Activated CD4-positive, alpha-beta T cell treated with anti-CD3 and anti-CD28 coated beads, Interleukin-2, amount 50 U/mL, for 1 hour (primary cell): ENCODE measurements around the gene MPG.
"Not testable (repeated sequence)": the region's sequence is repeated elsewhere in the genome, so short reads cannot be mapped to it uniquely, and the experiment has no call there.

ENCODE experiments used
- DNase-seq: peaks from one replicate; pipeline ENCODE4 v3.0.0-alpha.2; 2020

The MPG gene

DNA sequence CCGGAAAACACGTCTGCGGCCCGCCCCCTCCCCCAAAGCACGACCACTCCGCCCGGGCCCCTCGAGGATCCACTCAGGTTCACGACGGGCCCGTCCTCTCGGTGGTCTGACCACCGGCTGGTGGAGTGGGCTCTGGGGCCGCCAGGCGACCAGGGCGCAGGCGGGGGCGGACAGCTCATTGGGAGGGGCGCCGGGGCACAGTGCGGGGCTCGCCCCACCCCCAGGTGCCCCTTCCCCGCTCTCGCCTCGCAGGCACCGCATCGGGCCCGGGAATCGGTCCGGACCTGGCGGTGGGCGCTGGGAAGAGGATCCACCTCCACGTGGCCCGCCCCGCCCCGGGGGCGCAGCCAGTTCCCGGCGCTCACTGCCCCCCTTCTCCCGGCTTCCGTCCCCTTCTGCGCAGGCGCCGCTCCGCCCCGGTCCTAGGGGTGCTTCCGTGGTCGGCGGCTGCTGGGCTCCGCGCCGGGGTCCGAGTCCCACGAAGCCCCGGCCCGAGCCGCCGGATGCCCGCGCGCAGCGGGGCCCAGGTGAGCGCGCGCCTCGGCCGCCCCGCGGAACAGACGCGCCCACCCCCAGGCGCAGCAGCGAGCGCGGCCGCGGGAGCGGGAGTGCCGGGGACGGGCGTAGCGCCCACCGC lies at the start of gene MPG:
TSS of gene MPG (plus strand) at position 419 of the 637 bp plus-strand sequence. CDS start at position 504, 85 bp downstream.
- DNase-seq: peak; percentile 77

GRCh38 chr16:30627-31026 lies 47.4 kb upstream of the MPG start:
- not testable (repeated sequence) for DNase-seq

GRCh38 chr16:33154-33876 lies 44.7 kb upstream of the MPG start:
- DNase-seq: not testable (repeated sequence)

DNA sequence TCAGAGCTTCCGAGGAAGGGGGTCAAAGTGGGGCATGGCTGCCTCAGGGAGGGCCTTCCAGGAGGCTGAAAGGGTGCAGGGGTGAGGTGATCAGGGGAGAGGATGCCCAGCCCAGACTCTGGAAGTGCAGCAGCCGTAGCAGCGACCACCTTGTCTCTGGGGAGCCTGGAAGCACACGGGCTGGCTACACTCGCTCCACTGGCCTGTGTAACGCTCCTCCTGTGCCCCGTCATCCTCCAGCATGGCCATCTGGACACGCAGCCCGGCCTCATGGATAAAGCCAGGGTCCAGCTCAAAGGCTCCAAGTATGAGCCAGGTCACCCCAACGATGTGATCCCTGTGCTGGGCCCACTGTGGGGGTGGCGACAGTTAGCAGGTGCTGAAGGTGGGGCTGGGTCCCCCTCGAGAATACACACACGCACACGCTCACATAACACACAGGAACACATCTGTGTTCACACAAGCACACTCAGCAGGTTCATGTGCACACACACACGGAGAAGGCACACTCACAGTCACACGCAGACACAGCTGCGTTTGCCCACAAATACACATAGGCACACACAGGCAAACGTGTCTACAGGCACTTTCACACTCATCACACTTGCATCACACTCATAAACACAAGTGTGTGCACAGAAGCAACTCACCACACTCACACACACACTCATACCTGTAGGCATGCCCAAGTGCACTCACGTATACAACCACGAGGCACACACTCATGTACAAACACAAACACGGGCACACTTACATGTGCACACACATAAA lies 44.0 kb upstream of the MPG start:
- no peak for DNase-seq

- no peak for DNase-seq
These were observed 43.4 kb upstream of the MPG start for GRCh38 chr16:34648-34987.

- no peak for DNase-seq
These were observed 42.9 kb upstream of the MPG start for GRCh38 chr16:35011-35677.

DNA sequence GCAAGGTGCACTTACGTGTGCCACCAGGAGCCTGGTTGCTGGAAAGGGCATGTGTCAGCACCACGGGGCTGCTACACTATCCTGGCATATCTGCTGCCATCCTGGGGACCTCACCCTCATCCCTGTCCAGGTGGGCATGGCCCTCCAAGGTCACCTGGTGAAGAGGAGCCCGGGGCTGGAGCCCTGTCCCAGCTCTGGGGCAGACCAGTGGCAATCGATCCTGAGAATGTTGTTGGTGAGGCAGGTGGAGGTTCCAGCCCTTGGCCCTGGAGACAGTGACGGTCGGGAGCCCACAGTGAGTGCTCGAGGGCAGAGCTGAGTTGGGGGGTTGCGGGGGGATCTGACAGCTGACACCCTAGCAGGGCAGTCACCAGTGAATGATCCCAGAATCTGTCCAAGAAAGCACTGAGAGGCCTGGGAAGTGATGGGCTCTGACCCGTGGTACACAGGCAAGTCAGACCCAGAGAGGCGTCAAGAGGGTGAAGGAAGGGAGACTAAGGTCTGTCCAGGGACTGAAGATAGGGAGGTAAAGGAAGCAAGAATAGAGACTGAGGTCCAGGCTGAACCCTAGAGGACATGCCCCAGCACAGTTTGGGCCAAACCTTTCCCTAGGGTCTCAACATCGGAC lies 42.2 kb upstream of the MPG start:
- DNase-seq: no peak

GRCh38 chr16:36336-36984 lies 41.6 kb upstream of the MPG start:
- no peak for DNase-seq

- DNase-seq: no peak
These were observed 40.5 kb upstream of the MPG start for GRCh38 chr16:37511-37910.

DNA sequence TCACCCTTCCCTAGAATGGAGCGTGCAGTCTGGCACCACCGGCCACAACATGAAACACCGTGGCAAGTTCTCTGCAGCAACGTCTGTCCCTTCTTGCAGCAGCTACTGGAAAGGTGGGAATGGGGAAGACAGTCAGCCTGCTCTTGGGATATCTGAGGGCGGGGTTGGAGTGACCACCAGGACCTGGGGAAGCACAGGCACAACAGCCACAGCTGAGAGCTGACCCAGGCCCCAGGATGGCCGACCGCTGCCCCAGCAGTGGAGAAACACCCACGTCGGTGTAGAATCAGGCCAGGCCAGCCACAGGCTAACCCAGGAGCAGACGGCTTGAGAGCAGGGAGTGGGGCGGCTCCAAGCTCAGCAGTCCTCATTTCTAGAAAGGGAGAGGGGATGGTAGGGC lies 39.8 kb upstream of the MPG start:
- DNase-seq: not testable (repeated sequence)

GRCh38 chr16:38941-39892 lies 38.8 kb upstream of the MPG start:
- peak; percentile 32 for DNase-seq

- no peak for DNase-seq
These were observed 36.5 kb upstream of the MPG start for GRCh38 chr16:41439-42068.

- no peak for DNase-seq
These were observed 36.0 kb upstream of the MPG start for GRCh38 chr16:42069-42457.

DNA sequence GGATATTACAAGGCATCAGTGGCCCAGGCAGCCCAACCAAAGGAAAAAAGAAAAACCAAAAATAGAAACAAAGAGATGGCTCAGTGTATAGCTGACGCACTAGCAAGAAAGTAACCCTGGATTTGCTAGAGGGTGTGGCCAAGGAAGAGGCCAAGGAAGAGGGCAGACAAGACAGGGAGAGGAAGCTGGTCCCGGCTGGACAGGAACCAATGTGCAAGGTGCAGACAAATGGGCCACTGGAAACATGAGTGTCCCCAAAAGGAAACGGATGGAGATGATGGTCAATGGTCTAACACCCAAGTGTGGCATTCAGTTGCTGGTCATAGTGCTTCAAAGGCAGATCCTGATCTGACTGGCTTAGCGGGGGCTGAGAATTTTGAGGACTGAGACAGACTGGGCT lies 35.3 kb upstream of the MPG start:
- no peak for DNase-seq

DNA sequence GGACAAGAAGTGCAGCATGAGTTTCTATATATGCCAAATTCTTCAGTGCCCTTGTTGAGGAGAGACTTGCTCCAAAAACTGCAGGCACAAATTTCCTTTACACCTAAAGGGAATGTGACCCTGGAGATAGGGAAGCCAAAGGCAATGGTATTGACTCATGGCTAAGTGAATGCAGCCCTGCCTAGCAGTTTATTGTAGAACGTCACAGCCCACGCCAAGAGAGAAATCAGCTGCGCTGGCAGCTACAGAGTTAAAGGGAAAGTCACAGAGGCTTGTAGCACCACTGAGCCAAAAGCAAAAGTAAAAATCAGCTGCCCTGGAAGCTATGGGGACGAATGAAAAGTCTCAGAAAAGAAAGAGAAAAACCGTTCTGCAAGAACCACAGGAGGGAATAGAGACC lies 34.7 kb upstream of the MPG start:
- DNase-seq: no peak

GRCh38 chr16:44655-45054 lies 33.4 kb upstream of the MPG start:
- no peak for DNase-seq

GRCh38 chr16:45454-45853 lies 32.6 kb upstream of the MPG start:
- no peak for DNase-seq

GRCh38 chr16:46510-46909 lies 31.5 kb upstream of the MPG start:
- DNase-seq: not testable (repeated sequence)

GRCh38 chr16:47234-47633 lies 30.8 kb upstream of the MPG start:
- no peak for DNase-seq

DNA sequence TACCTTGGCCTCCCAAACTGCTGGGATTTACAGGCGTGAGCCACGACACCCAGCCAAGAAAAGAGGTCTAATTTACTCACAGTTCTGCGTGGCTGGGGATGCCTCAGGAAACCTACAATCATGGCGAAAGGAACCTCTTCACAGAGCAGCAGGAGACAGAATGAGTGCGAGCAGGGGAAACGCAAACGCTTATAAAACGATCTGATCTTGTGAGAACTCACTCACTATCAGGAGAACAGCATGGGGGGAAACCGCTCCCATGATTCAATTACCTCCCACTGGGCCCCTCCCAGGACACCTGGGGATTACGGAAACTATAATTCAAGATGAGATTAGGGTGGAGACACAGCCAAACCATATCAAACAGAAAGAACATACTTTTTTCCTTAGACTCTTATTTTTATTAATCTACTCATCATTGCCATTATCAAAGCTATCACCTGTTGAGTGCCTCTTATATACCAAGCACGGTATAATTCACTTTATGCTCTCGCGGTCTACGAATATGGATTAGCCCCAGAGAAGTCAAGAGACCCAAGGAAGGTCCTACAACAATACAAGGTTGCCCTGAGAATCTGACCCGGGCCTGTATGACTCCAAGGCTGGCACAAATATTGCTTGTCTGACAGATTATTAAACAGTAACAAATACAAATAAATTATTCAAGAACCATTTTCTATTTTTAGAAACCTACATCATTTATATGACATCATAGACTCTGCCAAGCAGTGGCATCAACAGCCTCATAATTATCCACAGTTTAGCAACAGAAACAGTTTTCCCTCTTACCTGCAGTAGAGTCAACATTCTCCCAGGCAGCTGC lies 27.0 kb upstream of the MPG start:
- no peak for DNase-seq
